K562 (cell line): ENCODE measurements around the gene NYNRIN. TPM values are rescaled to one million over a fixed set of nuclear protein-coding genes. Genes with fewer than 3 reads are reported as not detected.

ENCODE experiments used
- CBFA2T2 ChIP-seq: fragments of 450-650 bp; conservative IDR thresholded peaks from 2 replicates; pipeline ENCODE4 v1.6.1; 2017; ENCODE audit warnings: mild to moderate bottlenecking
- DDX20 ChIP-seq: fragments of 450-650 bp; IDR thresholded peaks from 2 replicates; pipeline ENCODE4 v1.6.1; 2016; ENCODE audit warnings: missing genetic modification characterization, low read depth, mild to moderate bottlenecking, missing compliant biosample characterization, moderate library complexity
- FOXA3 ChIP-seq, 2 experiments: fragments of 450-650 bp in 1 of 2; sonication (generic) in 1 of 2; formaldehyde crosslinking; IDR thresholded peaks in 1 of 2; conservative IDR thresholded peaks in 1 of 2; 2 replicates each; pipeline versions ENCODE4 v1.4.0 to v1.8.0; 2020 to 2022; ENCODE audit warnings: mild to moderate bottlenecking in 2 of 2, missing genetic modification reagents in 1 of 2
- HLTF ChIP-seq: fragments of 450-650 bp; IDR thresholded peaks from 2 replicates; pipeline ENCODE4 v1.6.1; 2016
- MAFF ChIP-seq: IDR thresholded peaks from 2 replicates; pipeline ENCODE4 v1.6.1; 2012; ENCODE audit warnings: low read length, improper control_type of control experiment
- MCM5 ChIP-seq: fragments of 450-650 bp; IDR thresholded peaks from 2 replicates; pipeline ENCODE4 v1.6.1; 2016; ENCODE audit warnings: low read depth
- MTA2 ChIP-seq: fragments of 450-650 bp; IDR thresholded peaks from 2 replicates; pipeline ENCODE4 v1.6.1; 2016; ENCODE audit warnings: low read depth
- POLR2A ChIP-seq: fragments of 450-650 bp; conservative IDR thresholded peaks from 2 replicates; pipeline ENCODE4 v1.6.1; 2016
- RBM39 ChIP-seq: fragments of 200-400 bp; formaldehyde crosslinking; optimal IDR thresholded peaks from 2 replicates; pipeline ENCODE3; 2018; ENCODE audit warnings: low read depth, low read length
- SNIP1 ChIP-seq: fragments of 450-650 bp; IDR thresholded peaks from 2 replicates; pipeline ENCODE4 v1.7.1; 2017; ENCODE audit warnings: low read depth, mild to moderate bottlenecking
- SPI1 ChIP-seq: IDR thresholded peaks from 2 replicates; pipeline ENCODE4 v1.6.1; 2011; ENCODE audit warnings: low read depth, low read length, control low read depth, borderline replicate concordance
- XRCC4 ChIP-seq: IDR thresholded peaks from one replicate; pipeline ENCODE4 v1.6.1; 2011; ENCODE audit not compliant: insufficient read depth, insufficient read length; ENCODE audit errors: extremely low read depth
- ZFPM2 ChIP-seq: fragments of 250-450 bp; sonication (Bioruptor Pico); IDR thresholded peaks from 2 replicates; pipeline ENCODE4 v1.5.1; 2022; ENCODE audit warnings: mild to moderate bottlenecking
- polyA plus RNA-seq, 8 experiments: library from polyadenylated mRNA; depleted of rRNA in 4 of 8; stranded (reverse) in 5 of 8; unstranded in 3 of 8; fragments of >200 nt; fragmentation: Nextera tagmentation in 2 of 8; fragmentation: Illumina TruSeq in 1 of 8; extraction: Ambion mirVana in 2 of 8; extraction: Trizol in 1 of 8; gene quantifications; 2 replicates each; pipeline versions ENCODE4 v1.2.1 to v1.2.3, GENCODE V29; 2011 to 2014; ENCODE audit warnings: inconsistent platforms in 1 of 8, missing spikeins in 1 of 8
- total RNA-seq, 7 experiments: library from RNA; depleted of rRNA in 6 of 7; stranded (reverse); fragments of >200 nt in 6 of 7; fragmentation: Illumina TruSeq in 2 of 7; extraction: Trizol in 2 of 7; gene quantifications; 2 replicates each; pipeline versions ENCODE4 v1.2.1 to v1.2.3, GENCODE V29; 2011 to 2021; ENCODE audit warnings: low replicate concordance in 1 of 7
- TF ChIP-seq, protein P1 (sequence below): IDR thresholded peaks from 2 replicates; pipeline ENCODE4 v1.6.1; 2016; ENCODE audit warnings: missing genetic modification characterization, missing compliant biosample characterization
- TF ChIP-seq, protein P2 (sequence below): fragments of 250-450 bp; sonication (Bioruptor Pico); IDR thresholded peaks from 2 replicates; pipeline ENCODE4 v1.4.0; 2020
- TF ChIP-seq, protein P3 (sequence below): fragments of 250-450 bp; sonication (Bioruptor Pico); IDR thresholded peaks from 2 replicates; pipeline ENCODE4 v1.8.0; 2022; ENCODE audit warnings: inconsistent platforms, mild to moderate bottlenecking, moderate library complexity, borderline replicate concordance
- TF ChIP-seq, protein P4 (sequence below): fragments of 250-450 bp; sonication (Bioruptor Pico); IDR thresholded peaks from 2 replicates; pipeline ENCODE4 v1.4.0; 2020; ENCODE audit warnings: mild to moderate bottlenecking
- TF ChIP-seq, protein P5 (sequence below): fragments of 250-450 bp; sonication (Bioruptor Pico); IDR thresholded peaks from 2 replicates; pipeline ENCODE4 v1.5.0; 2020; ENCODE audit warnings: mild to moderate bottlenecking, borderline replicate concordance
- TF ChIP-seq, protein P6 (sequence below): sonication (generic); formaldehyde crosslinking; IDR thresholded peaks from 2 replicates; pipeline ENCODE4 v1.8.1; 2023; ENCODE audit warnings: mild to moderate bottlenecking, missing genetic modification reagents, moderate library complexity

NYNRIN gene
- total and polyA plus RNA-seq, 9 of the 15 experiments (the other 6 are each of a cell fraction or from before 2014, with no cell fraction given), result 0.04 to 1.2 (median 0.28) TPM

DNA sequence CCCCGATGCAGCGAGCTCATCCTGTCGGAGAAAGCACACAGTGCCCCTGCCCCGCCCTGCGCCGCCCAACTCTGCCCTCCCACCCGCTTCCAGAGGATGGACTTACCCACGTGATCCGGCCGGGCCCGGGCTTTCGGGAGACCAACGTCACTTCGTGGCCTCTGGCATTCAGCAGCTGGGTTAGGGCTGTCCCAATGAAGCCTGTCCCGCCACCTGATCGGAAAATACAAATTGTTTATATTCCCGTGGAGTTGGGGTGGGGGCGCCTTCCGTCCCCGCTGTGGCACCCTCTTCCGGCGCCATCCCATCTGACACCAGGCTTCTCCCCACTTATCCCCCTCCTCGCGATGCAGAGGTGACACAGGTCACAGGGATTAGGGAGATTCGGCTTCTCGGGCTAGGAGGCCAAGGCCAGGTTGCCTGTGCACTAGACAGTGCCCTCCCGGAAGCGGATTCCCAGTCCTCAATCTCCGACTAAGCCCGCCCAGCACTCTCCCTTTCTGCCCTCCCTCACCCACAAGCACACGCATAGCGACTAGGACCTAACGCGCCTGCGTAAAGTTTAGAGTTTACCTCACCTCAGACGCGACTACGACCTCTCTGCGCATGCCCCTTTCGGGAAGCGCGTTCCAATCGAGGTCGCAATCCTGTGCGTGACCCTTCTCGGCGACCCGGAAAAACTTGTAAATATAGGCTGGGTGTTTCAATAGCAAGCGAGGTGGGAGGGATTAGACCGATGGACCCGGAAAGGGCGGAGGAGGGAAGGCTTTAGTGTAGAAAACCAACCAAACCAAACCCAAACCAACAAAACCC is 43.6 kb downstream of the NYNRIN start, which contains the start of gene SDR39U1 (continued):
- TF ChIP-seq, protein P1, sequence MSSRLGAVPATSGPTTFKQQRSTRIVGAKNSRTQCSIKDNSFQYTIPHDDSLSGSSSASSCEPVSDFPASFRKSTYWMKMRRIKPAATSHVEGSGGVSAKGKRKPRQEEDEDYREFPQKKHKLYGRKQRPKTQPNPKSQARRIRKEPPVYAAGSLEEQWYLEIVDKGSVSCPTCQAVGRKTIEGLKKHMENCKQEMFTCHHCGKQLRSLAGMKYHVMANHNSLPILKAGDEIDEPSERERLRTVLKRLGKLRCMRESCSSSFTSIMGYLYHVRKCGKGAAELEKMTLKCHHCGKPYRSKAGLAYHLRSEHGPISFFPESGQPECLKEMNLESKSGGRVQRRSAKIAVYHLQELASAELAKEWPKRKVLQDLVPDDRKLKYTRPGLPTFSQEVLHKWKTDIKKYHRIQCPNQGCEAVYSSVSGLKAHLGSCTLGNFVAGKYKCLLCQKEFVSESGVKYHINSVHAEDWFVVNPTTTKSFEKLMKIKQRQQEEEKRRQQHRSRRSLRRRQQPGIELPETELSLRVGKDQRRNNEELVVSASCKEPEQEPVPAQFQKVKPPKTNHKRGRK (tag), result no peak
- no peak for TF ChIP-seq XRCC4
- no peak for TF ChIP-seq RBM39
- no peak for TF ChIP-seq ZFPM2 (CRISPR knock-in tag)
- no peak for TF ChIP-seq HLTF
- TF ChIP-seq, protein P2, sequence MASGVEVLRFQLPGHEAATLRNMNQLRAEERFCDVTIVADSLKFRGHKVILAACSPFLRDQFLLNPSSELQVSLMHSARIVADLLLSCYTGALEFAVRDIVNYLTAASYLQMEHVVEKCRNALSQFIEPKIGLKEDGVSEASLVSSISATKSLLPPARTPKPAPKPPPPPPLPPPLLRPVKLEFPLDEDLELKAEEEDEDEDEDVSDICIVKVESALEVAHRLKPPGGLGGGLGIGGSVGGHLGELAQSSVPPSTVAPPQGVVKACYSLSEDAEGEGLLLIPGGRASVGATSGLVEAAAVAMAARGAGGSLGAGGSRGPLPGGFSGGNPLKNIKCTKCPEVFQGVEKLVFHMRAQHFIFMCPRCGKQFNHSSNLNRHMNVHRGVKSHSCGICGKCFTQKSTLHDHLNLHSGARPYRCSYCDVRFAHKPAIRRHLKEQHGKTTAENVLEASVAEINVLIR, result no peak
- TF ChIP-seq MAFF, result no peak
- TF ChIP-seq, protein P3, sequence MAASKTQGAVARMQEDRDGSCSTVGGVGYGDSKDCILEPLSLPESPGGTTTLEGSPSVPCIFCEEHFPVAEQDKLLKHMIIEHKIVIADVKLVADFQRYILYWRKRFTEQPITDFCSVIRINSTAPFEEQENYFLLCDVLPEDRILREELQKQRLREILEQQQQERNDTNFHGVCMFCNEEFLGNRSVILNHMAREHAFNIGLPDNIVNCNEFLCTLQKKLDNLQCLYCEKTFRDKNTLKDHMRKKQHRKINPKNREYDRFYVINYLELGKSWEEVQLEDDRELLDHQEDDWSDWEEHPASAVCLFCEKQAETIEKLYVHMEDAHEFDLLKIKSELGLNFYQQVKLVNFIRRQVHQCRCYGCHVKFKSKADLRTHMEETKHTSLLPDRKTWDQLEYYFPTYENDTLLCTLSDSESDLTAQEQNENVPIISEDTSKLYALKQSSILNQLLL, result no peak
- peak; percentile 90 for TF ChIP-seq POLR2A
- TF ChIP-seq, protein P4, sequence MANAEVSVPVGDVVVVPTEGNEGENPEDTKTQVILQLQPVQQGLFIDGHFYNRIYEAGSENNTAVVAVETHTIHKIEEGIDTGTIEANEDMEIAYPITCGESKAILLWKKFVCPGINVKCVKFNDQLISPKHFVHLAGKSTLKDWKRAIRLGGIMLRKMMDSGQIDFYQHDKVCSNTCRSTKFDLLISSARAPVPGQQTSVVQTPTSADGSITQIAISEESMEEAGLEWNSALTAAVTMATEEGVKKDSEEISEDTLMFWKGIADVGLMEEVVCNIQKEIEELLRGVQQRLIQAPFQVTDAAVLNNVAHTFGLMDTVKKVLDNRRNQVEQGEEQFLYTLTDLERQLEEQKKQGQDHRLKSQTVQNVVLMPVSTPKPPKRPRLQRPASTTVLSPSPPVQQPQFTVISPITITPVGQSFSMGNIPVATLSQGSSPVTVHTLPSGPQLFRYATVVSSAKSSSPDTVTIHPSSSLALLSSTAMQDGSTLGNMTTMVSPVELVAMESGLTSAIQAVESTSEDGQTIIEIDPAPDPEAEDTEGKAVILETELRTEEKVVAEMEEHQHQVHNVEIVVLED (CRISPR knock-in tag), result peak; percentile 77
- TF ChIP-seq SNIP1, result no peak
- TF ChIP-seq SPI1, result no peak
- no peak for TF ChIP-seq DDX20 (tag)
- peak; percentile 78 for TF ChIP-seq MTA2
- TF ChIP-seq, protein P5, sequence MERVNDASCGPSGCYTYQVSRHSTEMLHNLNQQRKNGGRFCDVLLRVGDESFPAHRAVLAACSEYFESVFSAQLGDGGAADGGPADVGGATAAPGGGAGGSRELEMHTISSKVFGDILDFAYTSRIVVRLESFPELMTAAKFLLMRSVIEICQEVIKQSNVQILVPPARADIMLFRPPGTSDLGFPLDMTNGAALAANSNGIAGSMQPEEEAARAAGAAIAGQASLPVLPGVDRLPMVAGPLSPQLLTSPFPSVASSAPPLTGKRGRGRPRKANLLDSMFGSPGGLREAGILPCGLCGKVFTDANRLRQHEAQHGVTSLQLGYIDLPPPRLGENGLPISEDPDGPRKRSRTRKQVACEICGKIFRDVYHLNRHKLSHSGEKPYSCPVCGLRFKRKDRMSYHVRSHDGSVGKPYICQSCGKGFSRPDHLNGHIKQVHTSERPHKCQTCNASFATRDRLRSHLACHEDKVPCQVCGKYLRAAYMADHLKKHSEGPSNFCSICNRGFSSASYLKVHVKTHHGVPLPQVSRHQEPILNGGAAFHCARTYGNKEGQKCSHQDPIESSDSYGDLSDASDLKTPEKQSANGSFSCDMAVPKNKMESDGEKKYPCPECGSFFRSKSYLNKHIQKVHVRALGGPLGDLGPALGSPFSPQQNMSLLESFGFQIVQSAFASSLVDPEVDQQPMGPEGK (CRISPR knock-in tag), result peak; percentile 60; the same call in 1 of the 2 replicates
- TF ChIP-seq CBFA2T2, result peak; percentile 28; the same call in 1 of the 2 replicates
- no peak for TF ChIP-seq MCM5
- TF ChIP-seq FOXA3 (CRISPR knock-in tag; conservative IDR thresholded peaks at IDR 0.05 in 1 of 2, IDR thresholded peaks at IDR 0.05 in 1 of 2), result peak in 1 of 2 experiments; percentile 35; a peak in 1 of 4 replicates
- TF ChIP-seq, protein P6, sequence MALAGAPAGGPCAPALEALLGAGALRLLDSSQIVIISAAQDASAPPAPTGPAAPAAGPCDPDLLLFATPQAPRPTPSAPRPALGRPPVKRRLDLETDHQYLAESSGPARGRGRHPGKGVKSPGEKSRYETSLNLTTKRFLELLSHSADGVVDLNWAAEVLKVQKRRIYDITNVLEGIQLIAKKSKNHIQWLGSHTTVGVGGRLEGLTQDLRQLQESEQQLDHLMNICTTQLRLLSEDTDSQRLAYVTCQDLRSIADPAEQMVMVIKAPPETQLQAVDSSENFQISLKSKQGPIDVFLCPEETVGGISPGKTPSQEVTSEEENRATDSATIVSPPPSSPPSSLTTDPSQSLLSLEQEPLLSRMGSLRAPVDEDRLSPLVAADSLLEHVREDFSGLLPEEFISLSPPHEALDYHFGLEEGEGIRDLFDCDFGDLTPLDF (CRISPR knock-in tag), result no peak
